ENCODE data around the gene DUSP6.

DNA sequence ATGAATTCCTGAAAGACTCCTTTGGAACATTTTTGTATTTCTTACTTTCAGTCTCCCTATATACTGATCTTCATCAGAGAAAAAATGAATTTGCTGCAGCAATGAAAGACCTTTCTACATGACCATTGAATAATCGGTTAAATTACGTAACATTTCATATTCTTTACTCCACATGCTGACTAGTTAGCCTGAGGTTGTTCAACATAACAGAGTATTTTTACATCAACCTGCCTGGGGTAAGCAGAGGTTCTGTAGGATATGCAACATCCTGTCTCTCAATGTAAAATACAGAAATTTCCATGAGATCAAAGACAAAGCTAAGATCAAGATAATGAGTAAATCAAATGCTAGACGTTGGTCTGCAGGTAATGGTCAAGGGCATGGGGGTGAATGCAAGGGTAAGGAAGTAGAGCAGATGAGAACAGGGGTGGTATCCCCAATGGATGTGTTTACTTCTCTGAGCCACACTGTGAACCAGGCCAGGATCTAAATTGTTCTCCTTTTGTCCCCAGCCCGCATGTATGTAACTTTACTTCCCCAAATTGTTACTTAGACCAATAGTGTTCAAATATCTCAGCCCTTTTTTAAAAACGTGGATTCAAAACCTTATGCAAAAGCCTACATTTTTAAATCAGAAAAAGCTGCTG lies 45.4 kb downstream of the DUSP6 start:
- no peak for TF ChIP-seq CTCF (IDR thresholded peaks at IDR 0.05)
- TF ChIP-seq, protein P1, sequence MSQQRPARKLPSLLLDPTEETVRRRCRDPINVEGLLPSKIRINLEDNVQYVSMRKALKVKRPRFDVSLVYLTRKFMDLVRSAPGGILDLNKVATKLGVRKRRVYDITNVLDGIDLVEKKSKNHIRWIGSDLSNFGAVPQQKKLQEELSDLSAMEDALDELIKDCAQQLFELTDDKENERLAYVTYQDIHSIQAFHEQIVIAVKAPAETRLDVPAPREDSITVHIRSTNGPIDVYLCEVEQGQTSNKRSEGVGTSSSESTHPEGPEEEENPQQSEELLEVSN (IDR thresholded peaks at IDR 0.05; ENCODE audit: borderline replicate concordance, low read depth) = no peak
- no peak for TF ChIP-seq KDM1A (IDR thresholded peaks at IDR 0.05; ENCODE audit: low read depth)
- no peak for TF ChIP-seq MAZ (IDR thresholded peaks at IDR 0.05; ENCODE audit: borderline replicate concordance, low read depth, low read length)
- TF ChIP-seq NFE2L2 (conservative IDR thresholded peaks at IDR 0.05; ENCODE audit: low read length) = no peak
- TF ChIP-seq EP300 (IDR thresholded peaks at IDR 0.05) = no peak
- no peak for TF ChIP-seq RFX5 (IDR thresholded peaks at IDR 0.05)
- no peak for TF ChIP-seq POLR2A (IDR thresholded peaks at IDR 0.05; ENCODE audit: low read length)
- TF ChIP-seq, protein P2, sequence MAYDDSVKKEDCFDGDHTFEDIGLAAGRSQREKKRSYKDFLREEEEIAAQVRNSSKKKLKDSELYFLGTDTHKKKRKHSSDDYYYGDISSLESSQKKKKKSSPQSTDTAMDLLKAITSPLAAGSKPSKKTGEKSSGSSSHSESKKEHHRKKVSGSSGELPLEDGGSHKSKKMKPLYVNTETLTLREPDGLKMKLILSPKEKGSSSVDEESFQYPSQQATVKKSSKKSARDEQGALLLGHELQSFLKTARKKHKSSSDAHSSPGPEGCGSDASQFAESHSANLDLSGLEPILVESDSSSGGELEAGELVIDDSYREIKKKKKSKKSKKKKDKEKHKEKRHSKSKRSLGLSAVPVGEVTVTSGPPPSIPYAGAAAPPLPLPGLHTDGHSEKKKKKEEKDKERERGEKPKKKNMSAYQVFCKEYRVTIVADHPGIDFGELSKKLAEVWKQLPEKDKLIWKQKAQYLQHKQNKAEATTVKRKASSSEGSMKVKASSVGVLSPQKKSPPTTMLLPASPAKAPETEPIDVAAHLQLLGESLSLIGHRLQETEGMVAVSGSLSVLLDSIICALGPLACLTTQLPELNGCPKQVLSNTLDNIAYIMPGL (CRISPR knock-in tag; IDR thresholded peaks at IDR 0.05; ENCODE audit: borderline replicate concordance) = no peak
- no peak for TF ChIP-seq RAD21 (conservative IDR thresholded peaks at IDR 0.05 in 1 of 2, IDR thresholded peaks at IDR 0.05 in 1 of 2)
- TF ChIP-seq GATA3 (IDR thresholded peaks at IDR 0.05; ENCODE audit: borderline replicate concordance) = no peak
- no peak for TF ChIP-seq JUN (IDR thresholded peaks at IDR 0.05)
- no peak for TF ChIP-seq MAFK (IDR thresholded peaks at IDR 0.05; ENCODE audit: partially characterized antibody)
